ENCODE measurements around the gene CCDC80.
A peak's percentile ranks its signal among the peaks of the same experiment; 100 is the strongest.
"Not testable (repeated sequence)": the region's sequence is repeated elsewhere in the genome, so short reads cannot be mapped to it uniquely, and the experiment has no call there.

Gene CCDC80

DNA sequence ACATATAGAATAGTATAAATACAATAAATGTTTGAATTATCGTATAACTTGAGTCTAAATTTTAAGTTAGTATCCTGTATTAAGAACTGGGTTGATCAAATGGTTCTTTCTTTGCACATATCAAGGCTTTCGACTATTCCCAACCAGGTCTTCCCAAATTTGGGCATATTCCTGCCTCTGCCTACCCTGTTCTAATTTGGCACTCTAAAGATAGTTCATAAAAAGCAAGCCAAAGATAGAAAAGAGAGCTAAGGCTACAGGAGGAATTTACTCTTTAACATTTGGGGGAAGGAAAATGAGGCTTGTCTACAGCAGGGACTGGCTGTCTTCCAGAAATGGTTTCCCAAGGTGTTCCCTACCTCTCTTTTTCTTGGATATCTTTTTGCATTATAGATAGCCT, 43.0 kb downstream of the CCDC80 start:
- DNase-seq (ENCODE audit: low read depth in 2 of 2, low spot score in 1 of 2) = no peak

DNA sequence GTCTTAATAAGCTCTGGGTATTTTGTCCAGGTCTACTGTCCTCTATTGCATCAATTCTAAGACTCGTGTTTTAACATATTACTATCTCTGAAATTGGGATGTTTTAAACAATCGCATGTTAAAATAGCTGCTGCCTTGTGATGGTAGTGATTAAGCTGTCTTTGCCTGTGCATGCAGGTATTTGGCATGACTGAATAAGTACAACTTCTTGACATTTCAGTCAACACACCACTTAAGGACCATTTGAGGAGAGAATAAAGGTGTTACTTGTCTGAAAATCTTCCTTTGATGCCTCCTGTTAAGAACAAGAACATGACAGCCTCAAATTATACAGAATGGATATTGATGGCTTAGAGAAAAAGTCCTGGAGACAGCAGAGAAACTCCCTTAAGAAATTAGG, 46.1 kb downstream of the CCDC80 start:
- no peak for DNase-seq (ENCODE audit: low read depth in 2 of 2, low spot score in 1 of 2)

DNA sequence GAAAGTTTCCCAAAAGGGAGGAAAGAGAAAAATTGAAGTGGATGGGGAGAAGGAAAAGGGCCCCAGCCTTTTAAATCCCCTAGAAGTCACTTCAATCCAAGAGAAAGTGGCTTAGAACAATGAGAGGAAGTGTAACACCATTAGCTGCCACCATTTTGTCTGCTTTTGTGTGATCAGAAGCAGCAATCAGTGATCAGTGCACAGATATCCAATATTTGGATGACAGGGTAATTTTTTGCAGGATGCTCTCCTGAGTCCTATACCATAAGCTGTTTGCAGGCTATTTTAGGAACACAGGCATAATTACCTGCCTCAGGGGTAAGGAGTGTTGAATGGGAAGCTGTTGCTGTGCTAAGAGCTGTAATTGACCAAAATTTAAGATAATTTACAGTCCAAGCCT, 47.7 kb downstream of the CCDC80 start:
- no peak for DNase-seq (ENCODE audit: low read depth in 2 of 2, low spot score in 1 of 2)

DNA sequence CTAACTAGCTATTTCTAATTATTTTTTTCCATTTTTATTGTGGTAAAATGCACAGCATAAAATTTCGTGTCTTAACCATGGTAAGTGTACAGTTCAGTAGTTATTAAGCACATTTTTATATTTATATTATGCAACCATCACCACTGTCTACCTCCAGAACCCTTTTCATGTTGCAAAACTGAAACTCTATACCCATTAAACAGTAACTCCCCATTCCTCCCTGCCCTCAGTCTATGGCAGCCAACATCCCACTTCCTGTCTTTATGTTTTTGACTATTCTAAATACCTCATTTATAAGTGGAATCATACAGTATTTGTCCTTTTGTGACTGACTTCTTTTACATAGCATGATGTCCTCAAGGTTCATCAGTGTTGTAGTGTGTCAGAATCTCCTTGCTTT, 53.6 kb downstream of the CCDC80 start:
- no peak for DNase-seq (ENCODE audit: low read depth in 2 of 2, low spot score in 1 of 2)

DNA sequence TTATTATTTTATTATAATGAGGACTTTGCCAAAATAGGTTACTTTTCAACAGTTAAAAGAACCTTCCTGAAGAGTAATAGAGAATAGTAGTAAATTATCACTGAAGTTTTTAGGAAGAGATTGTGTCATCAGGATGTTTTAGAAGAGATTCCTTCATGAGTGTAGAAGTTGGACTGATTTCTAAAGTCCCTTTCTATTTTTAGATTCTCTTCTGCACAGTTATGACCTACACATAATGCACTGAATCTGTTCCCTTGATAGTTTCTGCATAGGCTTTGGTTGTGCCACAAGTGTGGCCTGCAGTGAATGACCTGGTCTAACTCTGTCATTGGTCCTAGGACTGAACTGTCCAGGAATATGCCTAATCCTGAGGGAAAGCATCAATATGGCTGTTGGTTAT, 55.2 kb downstream of the CCDC80 start:
- DNase-seq (ENCODE audit: low read depth in 2 of 2, low spot score in 1 of 2) = no peak

DNA sequence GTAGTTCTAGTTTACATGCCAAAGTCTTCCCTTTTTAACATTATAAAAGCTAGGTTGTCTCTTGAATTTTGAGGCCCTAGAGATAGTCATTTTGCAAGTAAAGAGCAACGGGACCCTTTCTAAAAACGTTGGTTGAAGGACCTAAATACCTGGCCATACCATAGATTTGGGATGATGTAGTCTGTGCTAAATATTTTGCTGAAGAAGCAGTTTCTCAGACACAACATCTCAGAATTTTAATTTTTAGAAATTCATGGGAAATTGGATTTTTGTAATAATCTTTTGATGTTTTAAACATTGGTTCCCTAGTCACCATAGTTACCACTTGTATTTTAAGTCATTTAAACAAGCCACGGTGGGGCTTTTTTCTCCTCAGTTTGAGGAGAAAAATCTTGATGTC, 57.8 kb downstream of the CCDC80 start:
- DNase-seq (ENCODE audit: low read depth in 2 of 2, low spot score in 1 of 2) = no peak

DNA sequence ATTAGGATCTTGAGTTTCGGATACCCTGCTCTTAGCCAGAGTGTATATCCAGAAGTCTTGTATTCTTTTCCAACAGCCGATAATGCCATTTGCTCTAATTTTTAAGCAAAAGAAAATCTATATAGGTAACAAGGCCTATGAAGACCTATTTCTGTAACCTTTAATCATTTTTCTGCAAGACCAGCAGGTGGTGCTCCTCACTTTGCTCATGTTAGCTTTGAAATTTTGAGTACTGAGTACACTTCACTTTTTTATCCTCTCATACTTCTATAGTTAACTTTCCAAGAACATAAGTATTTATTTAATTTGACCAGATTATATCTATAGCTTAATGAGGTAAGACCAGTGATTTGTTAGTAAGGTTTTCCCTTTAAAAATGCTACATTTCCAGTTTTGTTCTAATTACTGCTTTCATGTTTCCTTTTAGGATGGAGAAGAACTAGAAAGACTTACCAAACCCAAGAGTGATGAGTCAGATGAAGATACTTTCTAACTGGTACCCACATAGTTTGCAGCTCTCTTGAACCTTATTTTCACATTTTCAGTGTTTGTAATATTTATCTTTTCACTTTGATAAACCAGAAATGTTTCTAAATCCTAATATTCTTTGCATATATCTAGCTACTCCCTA, 58.6 kb downstream of the CCDC80 start:
- DNase-seq (ENCODE audit: low read depth in 2 of 2, low spot score in 1 of 2) = no peak

DNA sequence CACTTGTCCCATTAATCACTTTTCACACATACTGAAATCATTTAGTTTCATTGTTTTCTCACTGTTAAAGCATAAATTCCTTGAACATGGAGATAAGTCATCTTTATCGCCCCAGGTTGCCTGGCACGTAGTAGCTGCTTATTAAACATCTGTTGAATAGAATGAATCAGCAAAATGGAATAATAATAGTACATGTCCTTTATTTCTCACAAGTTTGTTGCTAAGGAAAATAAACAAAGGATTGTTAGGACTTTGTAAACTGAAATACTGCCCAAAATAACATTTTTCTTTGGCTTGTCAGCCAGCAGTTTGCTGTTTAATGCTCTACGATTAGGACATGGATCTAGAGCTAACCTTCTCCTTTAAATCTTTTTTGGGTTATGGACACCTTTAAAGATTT, 61.2 kb downstream of the CCDC80 start:
- no peak for DNase-seq (ENCODE audit: low read depth in 2 of 2, low spot score in 1 of 2)

DNA sequence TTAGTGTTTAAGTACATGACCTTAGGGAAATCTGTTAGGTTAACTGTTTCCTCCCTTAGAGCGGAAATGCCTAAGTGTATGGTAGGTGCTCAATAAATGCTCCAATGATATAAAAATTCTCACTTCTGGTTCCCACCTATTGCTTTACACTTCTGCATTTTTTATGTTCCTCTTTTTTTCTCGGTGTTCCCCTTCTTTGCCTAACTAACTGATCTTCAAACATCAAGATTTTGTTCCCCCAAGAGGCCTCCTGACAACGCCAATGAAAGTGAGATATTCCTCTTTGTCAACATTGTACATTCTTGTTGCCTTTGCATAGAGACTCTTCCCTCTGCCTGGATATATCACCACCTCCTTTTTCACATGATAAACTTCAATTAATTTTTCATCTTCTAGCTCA, 61.7 kb downstream of the CCDC80 start:
- no peak for DNase-seq (ENCODE audit: low read depth in 2 of 2, low spot score in 1 of 2)

DNA sequence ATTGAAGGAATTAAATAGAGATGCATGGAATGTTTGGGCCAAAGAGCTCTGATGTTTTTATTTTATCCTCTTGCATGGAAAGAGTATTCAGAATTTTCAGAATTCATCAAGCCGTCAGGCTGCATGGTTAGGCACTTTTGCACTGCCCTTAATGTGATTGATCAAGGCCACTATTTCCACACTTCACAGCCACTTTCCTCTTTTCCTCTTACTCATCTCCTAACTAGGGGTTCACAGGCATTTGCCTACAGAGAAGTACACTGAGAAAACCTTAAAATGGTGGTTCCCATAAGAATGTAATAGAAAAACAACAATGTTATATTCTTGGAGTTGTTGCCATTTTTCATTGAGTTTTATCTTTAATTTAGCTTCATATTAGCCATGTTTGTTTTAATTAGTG, 68.2 kb downstream of the CCDC80 start:
- DNase-seq (ENCODE audit: low read depth in 2 of 2, low spot score in 1 of 2) = no peak

DNA sequence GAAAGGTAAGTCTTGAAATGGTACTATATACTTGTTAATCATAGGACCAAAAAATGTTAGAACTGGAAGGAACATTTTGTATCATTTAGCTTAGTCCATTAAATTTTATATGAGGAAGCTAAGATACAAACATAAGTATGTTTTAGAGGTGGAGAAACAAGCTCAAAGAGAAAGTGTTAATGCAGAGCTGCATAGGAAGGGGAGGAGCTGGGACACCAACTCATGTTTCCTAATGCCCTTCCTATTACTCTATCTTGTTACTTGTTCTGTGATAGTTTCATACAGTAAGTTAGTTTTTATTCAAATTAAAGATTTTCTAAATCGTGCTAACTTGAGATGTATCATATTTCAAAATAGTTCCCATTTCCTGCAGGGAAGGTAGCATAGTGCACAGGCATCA, 71.7 kb downstream of the CCDC80 start:
- DNase-seq (ENCODE audit: low read depth in 2 of 2, low spot score in 1 of 2) = no peak

DNA sequence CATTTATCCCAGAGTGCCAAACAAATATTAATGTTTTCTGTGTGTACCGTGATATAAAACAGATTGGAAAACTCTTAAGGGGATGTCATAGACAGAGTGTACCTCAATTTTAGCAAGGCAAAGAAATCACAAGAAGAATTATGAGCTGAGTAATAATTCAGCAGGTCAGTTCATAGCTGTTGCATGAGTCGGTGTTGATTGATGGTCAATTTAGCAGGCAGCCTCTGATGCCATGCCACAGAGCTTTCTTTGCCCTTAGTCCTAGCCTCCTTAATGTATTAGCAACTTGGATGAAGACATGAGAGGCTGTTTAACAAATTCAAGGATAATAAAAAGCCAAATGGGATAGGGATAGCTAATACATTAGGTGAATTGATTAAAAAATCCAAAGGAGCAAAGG, 72.3 kb downstream of the CCDC80 start:
- DNase-seq (ENCODE audit: low read depth in 2 of 2, low spot score in 1 of 2) = no peak

DNA sequence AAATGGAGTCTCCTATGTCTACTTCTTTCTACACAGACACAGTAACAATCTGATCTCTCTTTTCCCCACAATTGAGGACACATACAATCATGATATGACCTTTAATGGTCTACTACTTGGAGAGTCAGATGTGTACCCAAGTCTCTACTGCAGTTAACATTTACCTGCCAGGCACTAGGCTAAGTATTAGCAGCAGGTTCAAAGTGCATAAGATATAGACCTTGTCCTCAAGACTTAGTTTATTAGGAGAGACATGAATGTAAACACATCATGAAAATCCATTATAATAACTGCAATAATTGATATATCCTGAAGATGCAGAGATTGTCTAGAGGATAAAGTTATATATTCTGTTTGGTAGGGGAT, 76.0 kb downstream of the CCDC80 start:
- no peak for DNase-seq (ENCODE audit: low read depth in 2 of 2, low spot score in 1 of 2)

DNA sequence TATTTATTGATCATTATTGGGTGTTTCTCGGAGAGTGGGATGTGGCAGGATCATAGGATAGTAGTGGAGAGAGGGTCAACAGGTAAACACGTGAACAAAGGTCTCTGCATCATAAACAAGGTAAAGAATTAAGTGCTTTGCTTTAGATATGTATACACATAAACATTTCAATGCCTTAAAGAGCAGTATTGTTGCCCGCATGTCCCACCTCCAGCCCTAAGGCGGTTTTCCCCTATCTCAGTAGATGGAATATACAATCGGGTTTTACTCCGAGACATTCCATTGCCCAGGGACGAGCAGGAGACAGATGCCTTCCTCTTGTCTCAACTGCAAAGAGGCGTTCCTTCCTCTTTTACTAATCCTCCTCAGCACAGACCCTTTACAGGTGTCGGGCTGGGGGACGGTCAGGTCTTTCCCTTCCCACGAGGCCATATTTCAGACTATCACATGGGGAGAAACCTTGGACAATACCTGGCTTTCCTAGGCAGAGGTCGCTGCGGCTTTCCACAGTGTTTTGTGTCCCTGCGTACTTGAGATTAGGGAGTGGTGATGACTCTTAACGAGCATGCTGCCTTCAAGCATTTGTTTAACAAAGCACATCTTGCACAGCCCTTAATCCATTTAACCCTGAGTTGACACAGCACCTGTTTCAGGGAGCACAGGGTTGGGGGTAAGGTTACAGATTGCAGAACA, 76.5 kb downstream of the CCDC80 start:
- not testable (repeated sequence) for DNase-seq (ENCODE audit: low read depth in 2 of 2, low spot score in 1 of 2)

DNA sequence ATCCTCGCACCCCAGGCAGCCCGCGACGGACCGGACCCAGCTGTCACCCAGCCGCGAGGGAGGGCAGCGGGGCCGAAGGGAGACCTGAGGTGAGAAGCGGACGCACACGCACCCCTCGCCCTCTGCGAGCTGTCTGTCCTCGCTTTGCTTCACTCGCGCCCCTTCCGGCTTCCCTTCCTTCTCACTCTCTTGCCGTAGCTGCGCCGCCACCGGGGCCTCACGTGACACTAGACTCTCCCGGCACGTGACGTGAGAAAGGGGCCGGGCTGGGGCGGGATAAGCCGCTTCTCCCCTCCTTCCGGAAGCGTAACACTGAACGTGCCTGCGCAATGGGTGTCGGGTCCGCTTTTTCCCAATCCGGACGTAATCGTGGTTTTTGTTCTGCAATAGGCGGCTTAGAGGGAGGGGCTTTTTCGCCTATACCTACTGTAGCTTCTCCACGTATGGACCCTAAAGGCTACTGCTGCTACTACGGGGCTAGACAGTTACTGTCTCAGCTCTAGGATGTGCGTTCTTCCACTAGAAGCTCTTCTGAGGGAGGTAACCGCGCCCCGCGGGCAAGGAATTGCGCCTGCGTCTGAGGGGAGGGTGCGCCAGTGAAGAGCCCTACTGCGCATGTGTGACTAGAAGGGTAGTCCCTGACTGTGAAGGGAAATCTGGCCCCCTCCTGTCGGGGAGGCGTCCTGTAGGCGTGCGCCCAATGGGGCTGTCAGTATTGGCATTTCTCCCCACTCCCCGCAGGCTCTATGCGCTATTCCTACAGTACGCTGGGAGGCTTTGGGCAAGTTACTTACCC, 79.0 kb downstream of the CCDC80 start, which contains the start of the genes ATG3 and SLC35A5:
TSS of gene ATG3 (minus strand) at position 229 of the 796 bp plus-strand sequence. CDS start 434 bp downstream, outside the sequence.
TSS of gene SLC35A5 (plus strand) at position 312 of the 796 bp plus-strand sequence. CDS start 1,359 bp downstream, outside the sequence.
- DNase-seq (ENCODE audit: low read depth in 2 of 2, low spot score in 1 of 2) = peak; percentile 98 to 99

DNA sequence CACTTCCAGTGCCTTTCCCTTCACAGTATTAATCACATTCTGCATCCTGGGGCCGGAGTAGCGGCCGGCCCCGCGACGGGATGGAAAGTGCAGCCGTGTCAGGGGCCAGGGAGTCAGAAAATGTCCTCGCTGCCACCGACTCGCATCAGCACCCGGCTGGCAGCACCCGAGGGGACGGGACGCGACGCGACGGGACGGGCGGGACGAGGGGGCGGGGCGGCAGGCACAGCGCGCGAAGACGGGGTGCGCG, 79.5 kb downstream of the CCDC80 start:
- peak in 1 of 2 donors; percentile 67 for DNase-seq (ENCODE audit: low read depth in 2 of 2, low spot score in 1 of 2)

DNA sequence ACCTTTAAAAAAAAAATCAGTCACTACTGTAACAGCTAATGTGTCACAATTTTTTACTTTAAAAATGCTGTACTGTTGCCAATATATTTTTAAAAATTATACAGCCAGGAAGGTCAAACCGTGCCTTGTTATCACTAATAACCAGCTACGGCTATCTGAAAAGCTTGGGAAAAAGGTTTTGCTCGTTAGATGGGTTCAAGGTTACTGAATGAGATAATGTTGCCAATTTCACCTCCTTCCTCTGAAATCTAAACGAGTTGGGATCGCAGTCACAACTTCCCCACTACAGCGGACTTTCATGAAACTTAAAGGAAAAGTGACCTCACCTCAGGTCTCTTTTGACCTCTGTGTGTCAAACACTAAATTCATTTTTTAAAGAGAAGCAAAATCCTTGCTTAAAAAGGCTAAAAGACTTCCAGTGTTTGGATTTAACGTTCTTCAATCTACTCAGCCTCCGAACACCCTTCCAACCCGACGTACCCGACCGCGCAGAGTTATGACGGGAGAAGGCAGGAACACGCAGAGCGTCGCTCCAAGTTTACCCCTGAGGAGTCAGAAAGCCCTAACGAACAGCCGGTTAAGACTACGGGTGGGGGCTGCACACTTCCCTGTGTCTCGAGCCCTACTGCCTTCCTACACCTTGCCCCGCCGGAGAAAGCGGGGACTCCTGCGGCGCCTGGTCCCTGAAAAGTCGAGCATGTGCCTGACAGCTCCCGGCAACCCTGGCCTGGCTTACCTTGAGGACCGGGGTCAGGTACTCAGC, 80.0 kb downstream of the CCDC80 start:
- peak; percentile 32 to 36 for DNase-seq (ENCODE audit: low read depth in 2 of 2, low spot score in 1 of 2)

DNA sequence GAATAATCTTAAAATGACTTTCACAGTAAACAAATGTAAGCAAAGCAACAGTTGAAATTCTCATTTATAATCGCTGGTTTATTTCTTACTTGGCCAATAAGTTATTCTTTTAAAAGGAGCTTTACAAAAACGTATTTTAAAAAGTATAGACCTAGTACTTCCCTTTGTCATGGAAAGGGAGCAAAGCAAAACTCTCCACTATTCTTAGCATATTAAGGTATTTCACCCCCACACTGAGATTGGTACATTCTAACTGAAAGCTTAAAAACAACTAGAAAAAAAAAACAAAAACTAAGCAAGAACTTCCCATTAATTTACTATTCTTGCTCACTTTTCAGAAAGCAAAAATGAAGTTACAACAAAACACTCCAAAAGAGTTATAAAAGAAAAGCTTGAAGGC, 80.6 kb downstream of the CCDC80 start:
- no peak for DNase-seq (ENCODE audit: low read depth in 2 of 2, low spot score in 1 of 2)

DNA sequence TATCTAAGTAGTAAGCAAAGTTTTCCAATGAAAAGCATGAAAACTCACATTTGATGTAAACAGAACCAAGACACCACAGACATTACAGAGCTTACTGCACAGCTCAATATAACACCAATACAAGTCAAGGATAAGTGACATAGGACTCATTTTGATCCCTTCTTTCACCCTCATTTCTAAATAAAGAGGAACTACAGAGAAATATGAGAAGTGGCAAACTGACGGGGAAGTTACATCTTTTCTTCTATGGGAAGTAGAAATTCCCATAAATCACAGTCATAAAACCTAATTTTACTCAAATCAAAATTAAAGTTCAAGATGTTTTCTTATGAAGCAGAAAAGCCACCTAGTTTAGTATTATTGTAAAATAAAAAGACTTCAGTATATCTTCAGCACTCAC, 83.0 kb downstream of the CCDC80 start:
- DNase-seq (ENCODE audit: low read depth in 2 of 2, low spot score in 1 of 2) = no peak

DNA sequence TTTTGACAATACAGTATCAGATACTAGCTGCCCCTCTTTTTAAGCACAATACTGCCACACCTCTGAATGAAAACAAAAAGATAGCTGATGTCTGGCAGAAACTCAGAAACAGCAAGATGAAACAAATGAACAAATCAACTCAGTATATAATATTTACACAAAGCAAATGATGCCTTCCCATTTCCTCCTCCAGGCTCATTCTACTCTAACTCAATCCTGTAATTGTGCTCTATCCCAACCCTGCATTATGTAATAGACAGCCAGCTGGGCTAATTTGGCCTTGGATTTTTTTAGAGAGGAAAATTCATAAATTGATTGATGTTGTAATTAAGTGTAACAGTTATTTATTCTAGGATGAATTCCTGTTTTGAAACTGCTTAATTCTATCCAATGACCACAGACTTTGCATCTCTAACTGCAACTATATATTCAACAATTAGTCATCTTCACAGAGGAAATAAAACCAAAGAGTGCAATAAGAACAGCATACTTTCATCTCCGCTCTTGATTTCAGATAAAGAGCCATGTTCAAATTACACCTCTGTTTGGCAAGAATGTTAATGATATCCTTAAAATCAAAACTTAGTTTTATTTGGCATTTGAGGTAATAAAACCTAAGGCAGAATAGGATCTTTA, 85.3 kb downstream of the CCDC80 start:
- no peak for DNase-seq (ENCODE audit: low read depth in 2 of 2, low spot score in 1 of 2)

DNA sequence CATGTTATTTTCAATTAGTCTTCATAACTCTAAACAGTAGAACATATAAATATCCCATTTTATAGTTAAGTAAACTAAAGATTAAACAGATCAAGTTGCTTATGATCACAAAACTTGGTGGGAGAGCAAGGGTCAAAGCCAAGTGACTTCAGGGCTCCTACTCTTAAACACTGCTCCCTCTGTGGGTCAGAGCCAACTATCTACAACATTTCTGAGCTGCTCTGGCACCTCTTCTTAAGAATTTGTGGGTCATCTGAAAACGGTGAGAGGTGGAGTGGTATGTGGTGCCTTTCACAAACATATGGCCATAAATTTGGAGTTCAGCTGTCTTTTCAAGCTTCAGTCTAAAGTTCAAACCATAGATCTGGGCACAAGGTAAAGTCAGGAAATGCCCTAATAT, 90.1 kb downstream of the CCDC80 start:
- DNase-seq (ENCODE audit: low read depth in 2 of 2, low spot score in 1 of 2) = no peak
